ENCODE data around the gene TFF2. TPM values are rescaled to one million over a fixed set of nuclear protein-coding genes. Genes with fewer than 3 reads are reported as not detected.

TFF2 gene
- total and polyA plus RNA-seq, 2 experiments from 2014 or later: not detected

DNA sequence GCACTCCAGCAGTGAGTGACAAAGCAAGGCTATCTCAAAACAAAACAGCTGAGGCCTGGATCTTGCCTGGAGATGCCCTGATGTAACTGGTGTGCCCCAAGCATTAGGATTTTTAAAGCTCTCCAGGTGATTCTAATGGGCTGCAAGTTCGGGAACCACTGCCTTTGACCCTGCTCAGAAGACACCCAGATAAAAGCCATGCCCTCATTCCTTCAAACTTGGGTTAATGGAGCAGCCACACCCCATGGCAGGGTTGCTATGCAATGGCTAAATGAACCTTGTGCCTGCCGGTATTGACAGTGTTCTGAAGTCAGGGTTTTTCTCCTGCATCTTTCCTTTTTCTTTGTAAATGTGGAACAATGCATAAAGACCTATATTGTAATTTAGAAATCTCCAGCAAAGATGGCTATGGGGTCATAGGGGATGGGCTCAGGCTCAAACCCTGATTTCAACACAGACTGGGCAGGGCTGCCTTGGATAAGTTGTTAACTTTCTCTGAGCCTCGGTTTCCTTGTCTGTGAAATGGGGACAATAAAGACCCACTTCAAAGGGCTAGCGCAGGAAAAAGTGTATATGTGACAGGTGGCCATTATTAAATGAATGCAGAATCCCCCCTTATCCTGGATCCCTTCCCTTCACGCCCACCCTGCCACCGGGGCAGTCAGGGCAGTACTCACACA, 36.0 kb downstream of the TFF2 start:
- in situ Hi-C loops (cut with MboI): no loop called here
- Histone ChIP-seq H3K9ac (no peak overlapping the region), H3K4me3 (no peak overlapping the region), H3F3A (ENCODE audit: insufficient read depth) (no peaks in the 10 kb centered on the region), H3K4me1 (ENCODE audit: insufficient read depth) (no peaks in the 10 kb centered on the region), H4K20me1 (ENCODE audit: insufficient read depth) (no peaks in the 10 kb centered on the region), H3K4me2 (ENCODE audit: unreplicated experiment) (no peak overlapping the region), H3K9me3 (ENCODE audit: low read depth) (no peaks in the 10 kb centered on the region), H3K27me3 (replicated peaks; ENCODE audit: insufficient read depth) (peaks cover 13% of the 10 kb centered on the region), H3K9me2 (ENCODE audit: insufficient read depth) (no peaks in the 10 kb centered on the region), H3K36me3 (ENCODE audit: low read depth) (no peaks in the 10 kb centered on the region), H3K79me2 (ENCODE audit: insufficient read depth) (no peaks in the 10 kb centered on the region), H2AFZ (no peak overlapping the region), H3K27ac (no peak overlapping the region)
- 51 to 64% methylated on average over 6 of the region's 6 CpGs for WGBS, 2 experiments (ENCODE audit: low coverage in 1 of 2, low lambda C conversion rate in 2 of 2, missing lambda C conversion rate in 2 of 2)
- TF ChIP-seq EZH2 (IDR thresholded peaks at IDR 0.05; ENCODE audit: insufficient read depth, poor library complexity, severe bottlenecking) (no peak), EZH2phosphoT487 (IDR thresholded peaks at IDR 0.05; ENCODE audit: insufficient read depth, low read depth) (no peak)
- no peak for DNase-seq

DNA sequence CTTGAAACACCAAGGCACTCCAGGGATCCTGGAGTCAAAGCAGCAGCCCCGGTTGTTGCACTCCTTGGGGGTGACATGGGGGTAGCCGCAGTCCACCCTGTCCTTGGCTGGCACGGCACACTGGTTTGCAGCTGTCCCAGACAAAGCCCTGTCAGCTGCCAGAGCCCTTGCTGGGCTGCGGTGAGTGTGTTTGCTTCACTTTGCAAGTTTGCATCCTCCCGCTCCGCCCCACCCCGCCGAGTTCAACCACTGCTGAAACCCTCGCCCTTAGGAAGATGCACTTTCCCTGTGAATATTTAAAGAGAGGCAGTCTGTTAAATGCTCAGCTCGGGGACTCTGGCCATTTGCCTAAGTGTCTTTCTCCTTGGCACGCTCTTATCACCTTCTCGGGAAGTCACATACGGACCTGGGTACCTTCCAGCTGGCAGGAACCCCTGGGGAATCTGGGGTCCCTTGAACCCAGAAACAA, 37.3 kb downstream of the TFF2 start:
- Histone ChIP-seq H3K9me3 (ENCODE audit: low read depth) (no peaks in the 10 kb centered on the region), H3K27ac (no peak overlapping the region), H3K4me1 (ENCODE audit: insufficient read depth) (no peaks in the 10 kb centered on the region), H3K36me3 (ENCODE audit: low read depth) (no peaks in the 10 kb centered on the region), H4K20me1 (ENCODE audit: insufficient read depth) (no peaks in the 10 kb centered on the region), H3K4me2 (ENCODE audit: unreplicated experiment) (no peak overlapping the region), H3K79me2 (ENCODE audit: insufficient read depth) (no peaks in the 10 kb centered on the region), H3K4me3 (no peak overlapping the region), H2AFZ (no peak overlapping the region), H3K27me3 (replicated peaks; ENCODE audit: insufficient read depth) (peaks cover 14% of the 10 kb centered on the region), H3K9ac (no peak overlapping the region), H3F3A (ENCODE audit: insufficient read depth) (no peaks in the 10 kb centered on the region), H3K9me2 (ENCODE audit: insufficient read depth) (no peaks in the 10 kb centered on the region)
- no peak for DNase-seq
- TF ChIP-seq EZH2 (IDR thresholded peaks at IDR 0.05; ENCODE audit: insufficient read depth, poor library complexity, severe bottlenecking) (no peak), EZH2phosphoT487 (IDR thresholded peaks at IDR 0.05; ENCODE audit: insufficient read depth, low read depth) (no peak)
- WGBS, 2 experiments (ENCODE audit: low coverage in 1 of 2, low lambda C conversion rate in 2 of 2, missing lambda C conversion rate in 2 of 2): 27% methylated on average over 13 of the region's 13 CpGs
- in situ Hi-C loops (cut with MboI): no loop called here

DNA sequence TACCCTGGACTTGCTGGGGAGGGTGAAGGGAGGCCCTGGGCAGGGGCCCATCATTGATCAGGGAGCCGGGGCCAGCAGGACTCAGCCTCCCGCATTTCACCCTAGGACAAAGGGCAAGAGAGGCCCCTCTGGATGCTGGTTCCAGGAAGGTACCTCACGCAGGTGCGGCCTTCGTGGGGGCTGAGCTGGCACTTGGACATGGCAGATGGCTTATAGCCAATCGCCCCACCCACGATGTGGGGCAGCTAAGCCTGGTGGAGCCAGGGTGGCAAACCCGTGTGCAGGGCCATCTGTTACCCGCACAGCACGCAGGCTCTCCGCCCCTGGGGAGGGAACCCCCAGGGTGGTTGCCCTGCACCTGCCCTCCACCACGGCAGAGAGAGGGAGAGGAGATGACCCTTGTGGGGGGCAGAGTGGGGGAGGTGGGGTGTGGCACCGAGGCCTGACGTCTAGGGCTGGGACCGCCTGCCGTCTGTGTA, 38.1 kb downstream of the TFF2 start:
- no peak overlapping the region for H3K4me2 ChIP-seq (ENCODE audit: unreplicated experiment)
- H3K9me3 ChIP-seq (ENCODE audit: low read depth): no peaks in the 10 kb centered on the region
- no peak overlapping the region for H3K4me3 ChIP-seq
- WGBS, 2 experiments (ENCODE audit: low coverage in 1 of 2, low lambda C conversion rate in 2 of 2, missing lambda C conversion rate in 2 of 2): 71 to 78% methylated on average over 12 to 16 of the region's 16 CpGs
- H3K27me3 ChIP-seq (replicated peaks; ENCODE audit: insufficient read depth): peaks cover 22% of the 10 kb centered on the region
- no peak overlapping the region for H3K27ac ChIP-seq
- TF ChIP-seq EZH2 (IDR thresholded peaks at IDR 0.05; ENCODE audit: insufficient read depth, poor library complexity, severe bottlenecking) (no peak), EZH2phosphoT487 (IDR thresholded peaks at IDR 0.05; ENCODE audit: insufficient read depth, low read depth) (no peak)
- H4K20me1 ChIP-seq (ENCODE audit: insufficient read depth): no peaks in the 10 kb centered on the region
- no peak overlapping the region for H3K9ac ChIP-seq
- no peak for DNase-seq
- no peaks in the 10 kb centered on the region for H3K36me3 ChIP-seq (ENCODE audit: low read depth)
- no peaks in the 10 kb centered on the region for H3K4me1 ChIP-seq (ENCODE audit: insufficient read depth)
- no peak overlapping the region for H2AFZ ChIP-seq
- H3F3A ChIP-seq (ENCODE audit: insufficient read depth): no peaks in the 10 kb centered on the region
- in situ Hi-C loops (cut with MboI): no loop called here
- no peaks in the 10 kb centered on the region for H3K9me2 ChIP-seq (ENCODE audit: insufficient read depth)
- H3K79me2 ChIP-seq (ENCODE audit: insufficient read depth): no peaks in the 10 kb centered on the region

DNA sequence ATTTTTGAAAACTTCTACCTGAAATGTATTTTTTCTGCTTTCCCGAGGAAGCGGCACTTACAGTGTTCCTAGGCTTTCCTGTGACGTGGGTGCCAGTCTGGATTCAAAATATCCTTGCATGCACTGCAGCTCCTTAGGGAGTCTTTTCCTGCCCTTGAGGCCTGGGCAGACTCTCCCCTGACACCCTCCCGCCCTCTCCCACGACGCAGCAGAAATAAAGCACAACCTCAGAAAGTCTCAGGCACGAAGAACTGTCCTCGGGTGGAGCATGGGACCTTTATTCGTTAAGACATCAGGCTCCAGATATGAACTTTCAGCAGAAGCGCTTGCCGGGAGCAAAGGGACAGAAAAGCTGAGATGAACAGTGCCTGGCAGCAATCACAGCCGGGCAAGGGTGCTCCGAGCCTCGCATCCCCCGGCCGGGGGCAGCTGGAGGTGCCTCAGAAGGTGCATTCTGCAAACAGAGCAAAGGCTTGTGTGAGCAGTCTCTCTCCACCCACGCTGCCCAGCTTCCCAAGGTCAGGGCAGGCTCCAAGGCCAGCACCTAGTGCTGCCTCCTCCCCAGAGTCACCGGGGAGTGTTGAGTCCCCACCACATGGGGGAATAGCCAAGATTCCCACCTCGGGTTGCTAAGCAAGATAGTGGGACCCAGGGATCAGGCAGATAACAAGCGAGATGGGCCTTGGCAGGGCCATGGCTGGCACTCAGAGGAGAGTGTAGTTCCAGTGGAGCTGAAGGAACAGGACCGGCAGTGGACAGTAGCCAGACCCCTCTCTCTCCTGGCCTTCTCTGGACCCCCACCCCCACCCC, 38.8 kb downstream of the TFF2 start:
- WGBS, 2 experiments (ENCODE audit: low coverage in 1 of 2, low lambda C conversion rate in 2 of 2, missing lambda C conversion rate in 2 of 2): 61 to 69% methylated on average over 21 of the region's 21 CpGs
- in situ Hi-C loops (cut with MboI): no loop called here
- no peaks in the 10 kb centered on the region for H4K20me1 ChIP-seq (ENCODE audit: insufficient read depth)
- no peak for TF ChIP-seq EZH2 (IDR thresholded peaks at IDR 0.05; ENCODE audit: insufficient read depth, poor library complexity, severe bottlenecking)
- no peak for TF ChIP-seq EZH2phosphoT487 (IDR thresholded peaks at IDR 0.05; ENCODE audit: insufficient read depth, low read depth)
- H3F3A ChIP-seq (ENCODE audit: insufficient read depth): no peaks in the 10 kb centered on the region
- no peak overlapping the region for H2AFZ ChIP-seq
- no peaks in the 10 kb centered on the region for H3K79me2 ChIP-seq (ENCODE audit: insufficient read depth)
- H3K36me3 ChIP-seq (ENCODE audit: low read depth): no peaks in the 10 kb centered on the region
- no peak overlapping the region for H3K4me3 ChIP-seq
- no peaks in the 10 kb centered on the region for H3K4me1 ChIP-seq (ENCODE audit: insufficient read depth)
- no peak for DNase-seq
- no peak overlapping the region for H3K4me2 ChIP-seq (ENCODE audit: unreplicated experiment)
- H3K9ac ChIP-seq: no peak overlapping the region
- peaks cover 28% of the 10 kb centered on the region for H3K27me3 ChIP-seq (replicated peaks; ENCODE audit: insufficient read depth)
- no peaks in the 10 kb centered on the region for H3K9me2 ChIP-seq (ENCODE audit: insufficient read depth)
- H3K9me3 ChIP-seq (ENCODE audit: low read depth): no peaks in the 10 kb centered on the region
- H3K27ac ChIP-seq: no peak overlapping the region

All from GM23248 (cell line).